Measurements from ENCODE around the gene SERTM2. TPM values are rescaled to one million over a fixed set of nuclear protein-coding genes. Genes with fewer than 3 reads are reported as not detected.
"Not testable (repeated sequence)": the region's sequence is repeated elsewhere in the genome, so short reads cannot be mapped to it uniquely, and the experiment has no call there.

Gene SERTM2
- total and polyA plus RNA-seq, 7 donors, result 0.12 to 4.1 (median 1.7) TPM; not detected in 1

DNA sequence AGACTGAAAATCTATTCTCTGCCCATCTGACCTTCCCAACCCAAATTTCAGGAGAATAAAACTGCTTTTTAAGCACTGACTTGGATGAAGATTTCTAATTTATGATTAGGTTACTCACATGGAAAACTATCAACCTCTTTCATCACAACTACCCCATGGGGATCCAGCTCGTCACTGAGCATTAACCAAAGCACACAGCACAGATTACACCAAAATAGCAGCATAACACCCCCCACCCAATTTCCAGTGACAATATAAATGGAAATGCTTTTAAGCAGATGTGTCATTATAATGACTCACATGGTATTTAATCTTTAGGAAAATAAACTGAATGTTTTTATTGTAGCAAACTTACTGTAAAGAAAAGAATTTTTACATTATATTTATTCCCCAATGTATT is 9.7 kb downstream of the SERTM2 start:
- no peak for DNase-seq
- Histone ChIP-seq H3K4me3 (no peak overlapping the region), H3K27ac (no peak overlapping the region), H3K36me3 (no peaks in the 10 kb centered on the region), H3K9me3 (peaks cover 0 to 3% (median 0%) of the 10 kb centered on the region in 4 donors), H3K4me1 (no peaks in the 10 kb centered on the region), H3K27me3 (no peaks in the 10 kb centered on the region)
- intact Hi-C loops (cut with DNase I), result no loop called here
- TF ChIP-seq, protein P1, sequence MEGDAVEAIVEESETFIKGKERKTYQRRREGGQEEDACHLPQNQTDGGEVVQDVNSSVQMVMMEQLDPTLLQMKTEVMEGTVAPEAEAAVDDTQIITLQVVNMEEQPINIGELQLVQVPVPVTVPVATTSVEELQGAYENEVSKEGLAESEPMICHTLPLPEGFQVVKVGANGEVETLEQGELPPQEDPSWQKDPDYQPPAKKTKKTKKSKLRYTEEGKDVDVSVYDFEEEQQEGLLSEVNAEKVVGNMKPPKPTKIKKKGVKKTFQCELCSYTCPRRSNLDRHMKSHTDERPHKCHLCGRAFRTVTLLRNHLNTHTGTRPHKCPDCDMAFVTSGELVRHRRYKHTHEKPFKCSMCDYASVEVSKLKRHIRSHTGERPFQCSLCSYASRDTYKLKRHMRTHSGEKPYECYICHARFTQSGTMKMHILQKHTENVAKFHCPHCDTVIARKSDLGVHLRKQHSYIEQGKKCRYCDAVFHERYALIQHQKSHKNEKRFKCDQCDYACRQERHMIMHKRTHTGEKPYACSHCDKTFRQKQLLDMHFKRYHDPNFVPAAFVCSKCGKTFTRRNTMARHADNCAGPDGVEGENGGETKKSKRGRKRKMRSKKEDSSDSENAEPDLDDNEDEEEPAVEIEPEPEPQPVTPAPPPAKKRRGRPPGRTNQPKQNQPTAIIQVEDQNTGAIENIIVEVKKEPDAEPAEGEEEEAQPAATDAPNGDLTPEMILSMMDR (IDR thresholded peaks at IDR 0.05), result no peak
- TF ChIP-seq EP300 (IDR thresholded peaks at IDR 0.05) (no peak), POLR2AphosphoS5 (IDR thresholded peaks at IDR 0.05) (no peak), POLR2A (IDR thresholded peaks at IDR 0.05) (no peak)
- WGBS, 2 donors, result 72 to 83% methylated on average over 1 of the region's 1 CpG

DNA sequence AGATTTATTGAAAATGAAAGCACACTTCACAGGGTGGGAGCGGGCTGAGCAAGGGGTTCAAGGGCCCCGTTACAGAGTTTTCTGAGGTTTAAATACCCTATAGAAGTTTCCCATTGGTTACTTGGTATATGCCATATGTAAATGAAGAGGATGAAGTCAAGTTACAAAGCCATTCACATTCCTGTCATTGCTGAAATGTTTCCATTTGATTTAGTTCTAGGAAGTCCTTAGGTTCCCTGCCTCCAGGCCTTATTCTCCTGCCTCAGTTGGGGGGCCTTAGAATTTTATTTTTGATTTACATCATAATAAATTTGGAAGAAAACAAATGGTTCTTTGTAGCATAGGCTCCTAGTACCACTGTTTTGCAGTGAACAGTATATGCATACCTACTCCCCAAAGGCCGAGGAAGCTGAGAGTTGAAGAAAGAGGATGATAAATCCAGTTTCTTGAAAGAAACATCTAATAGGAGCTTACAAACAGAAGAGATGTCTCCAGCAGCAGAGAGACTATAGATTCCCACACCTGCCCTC is 31.8 kb downstream of the SERTM2 start:
- H3K4me3 ChIP-seq, result no peak overlapping the region
- TF ChIP-seq EP300 (IDR thresholded peaks at IDR 0.05) (no peak), POLR2A (IDR thresholded peaks at IDR 0.05) (no peak), POLR2AphosphoS5 (IDR thresholded peaks at IDR 0.05) (no peak)
- TF ChIP-seq, protein P1 (IDR thresholded peaks at IDR 0.05), result no peak
- H3K36me3 ChIP-seq, result no peaks in the 10 kb centered on the region
- H3K4me1 ChIP-seq, result no peaks in the 10 kb centered on the region
- WGBS, 2 donors, result 69 to 81% methylated on average over 3 of the region's 3 CpGs
- no peak for DNase-seq
- intact Hi-C loops (cut with DNase I), result no loop called here
- H3K9me3 ChIP-seq, result no peaks in the 10 kb centered on the region
- H3K27me3 ChIP-seq, result no peaks in the 10 kb centered on the region
- no peak overlapping the region for H3K27ac ChIP-seq

GRCh38 chrX:111549235-111549634 is 37.8 kb downstream of the SERTM2 start:
- H3K9me3 ChIP-seq; H3K4me3 ChIP-seq; H3K27me3 ChIP-seq; H3K4me1 ChIP-seq; H3K27ac ChIP-seq; H3K36me3 ChIP-seq; intact Hi-C loops (cut with DNase I); DNase-seq: not testable (repeated sequence)
- WGBS, 2 donors, result 55 to 73% methylated on average over 6 of the region's 6 CpGs

- TF ChIP-seq, protein P1 (IDR thresholded peaks at IDR 0.05), result no peak
- TF ChIP-seq EP300 (IDR thresholded peaks at IDR 0.05) (no peak), POLR2A (IDR thresholded peaks at IDR 0.05) (no peak), POLR2AphosphoS5 (IDR thresholded peaks at IDR 0.05) (no peak)
- Histone ChIP-seq H3K4me1 (no peaks in the 10 kb centered on the region), H3K36me3 (no peaks in the 10 kb centered on the region), H3K27me3 (no peaks in the 10 kb centered on the region), H3K4me3 (no peak overlapping the region), H3K9me3 (no peaks in the 10 kb centered on the region), H3K27ac (no peak overlapping the region)
- intact Hi-C loops (cut with DNase I), result no loop called here
- DNase-seq, result no peak
- WGBS, 2 donors, result 69 to 75% methylated on average over 2 of the region's 2 CpGs
These were observed 44.0 kb downstream of the SERTM2 start for GRCh38 chrX:111555406-111555958.

DNA sequence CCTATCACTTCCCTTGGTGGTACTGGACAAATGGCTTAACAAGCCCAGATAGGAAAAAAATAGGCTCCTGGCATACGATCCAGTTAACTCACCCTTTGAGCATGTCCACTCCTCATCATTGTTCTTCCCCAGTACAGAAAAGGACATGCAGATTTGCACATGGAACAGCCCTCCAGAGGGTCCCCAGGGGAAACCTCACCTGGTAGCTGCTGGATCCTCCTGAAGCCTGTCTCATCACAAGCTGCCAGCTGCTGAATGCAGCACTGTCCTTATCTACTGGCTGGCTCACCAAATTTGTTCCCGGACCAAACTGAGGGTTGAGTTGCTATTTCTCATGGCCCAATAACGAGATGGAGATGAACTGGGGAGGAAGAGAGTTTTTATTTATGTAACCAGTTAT is 49.4 kb downstream of the SERTM2 start:
- H3K4me1 ChIP-seq, result no peaks in the 10 kb centered on the region
- H3K9me3 ChIP-seq, result no peaks in the 10 kb centered on the region
- no peak overlapping the region for H3K27ac ChIP-seq
- no peaks in the 10 kb centered on the region for H3K27me3 ChIP-seq
- no peak for DNase-seq
- no peaks in the 10 kb centered on the region for H3K36me3 ChIP-seq
- 29 to 61% methylated on average over 3 of the region's 3 CpGs for WGBS, 2 donors
- no peak for TF ChIP-seq POLR2AphosphoS5 (IDR thresholded peaks at IDR 0.05)
- no peak for TF ChIP-seq EP300 (IDR thresholded peaks at IDR 0.05)
- no peak for TF ChIP-seq POLR2A (IDR thresholded peaks at IDR 0.05)
- TF ChIP-seq, protein P1 (IDR thresholded peaks at IDR 0.05), result no peak
- no peak overlapping the region for H3K4me3 ChIP-seq
- intact Hi-C loops (cut with DNase I), result no loop called here
